Neural progenitor cell (in vitro differentiated cells): ENCODE data around the gene EIF6. TPM values are rescaled to one million over a fixed set of nuclear protein-coding genes. Genes with fewer than 3 reads are reported as not detected.

Experiments used
- DNase-seq: peaks from one replicate; pipeline ENCODE4 v3.0.0-alpha.2; 2016; ENCODE audit warnings: low spot score
- H2AFZ ChIP-seq: fragments of 200-600 bp; sonication (generic); replicated peaks from 2 replicates; pipeline ENCODE4 v1.6.1; 2016; ENCODE audit warnings: antibody characterized with exemption
- H3F3A ChIP-seq: fragments of 200-600 bp; sonication (generic); 2 replicates; pipeline ENCODE4 v1.6.1; 2016; ENCODE audit warnings: antibody characterized with exemption, low read depth
- H3K27ac ChIP-seq: fragments of 200-600 bp; sonication (generic); 2 replicates; pipeline ENCODE4 v1.5.1; 2016; ENCODE audit warnings: mild to moderate bottlenecking
- H3K27me3 ChIP-seq: fragments of 200-600 bp; sonication (generic); 2 replicates; pipeline ENCODE4 v1.6.1; 2016; ENCODE audit warnings: mild to moderate bottlenecking, moderate library complexity
- H3K36me3 ChIP-seq: fragments of 200-600 bp; sonication (generic); 2 replicates; pipeline ENCODE4 v1.5.1; 2016
- H3K4me1 ChIP-seq: fragments of 200-600 bp; sonication (generic); 2 replicates; pipeline ENCODE4 v1.6.1; 2016; ENCODE audit warnings: mixed run types
- H3K4me2 ChIP-seq: fragments of 200-600 bp; sonication (generic); 2 replicates; pipeline ENCODE4 v1.6.1; 2016
- H3K4me3 ChIP-seq: fragments of 200-600 bp; sonication (generic); 2 replicates; pipeline ENCODE4 v1.5.1; 2016
- H3K79me2 ChIP-seq: fragments of 200-600 bp; sonication (generic); 2 replicates; pipeline ENCODE4 v1.6.1; 2016; ENCODE audit warnings: low read depth
- H3K9ac ChIP-seq: fragments of 200-600 bp; sonication (generic); 2 replicates; pipeline ENCODE4 v1.6.1; 2016
- H3K9me3 ChIP-seq: fragments of 200-600 bp; sonication (generic); 2 replicates; pipeline ENCODE4 v1.5.1; 2016; ENCODE audit warnings: low read depth
- H4K20me1 ChIP-seq: fragments of 200-600 bp; sonication (generic); 2 replicates; pipeline ENCODE4 v1.6.1; 2016; ENCODE audit warnings: low read depth
- H3K27ac Mint-ChIP-seq: 3 replicates; pipeline ENCODE4 v1.8.0; 2021; ENCODE audit warnings: mixed read lengths
- H3K27me3 Mint-ChIP-seq: 2 replicates; pipeline ENCODE4 v1.8.0; 2022; ENCODE audit warnings: low read depth, mild to moderate bottlenecking, inconsistent platforms, moderate library complexity, mixed read lengths; ENCODE audit not compliant: insufficient read depth
- H3K36me3 Mint-ChIP-seq: 3 replicates; pipeline ENCODE4 v1.8.0; 2021; ENCODE audit warnings: mixed read lengths
- H3K4me1 Mint-ChIP-seq: 3 replicates; pipeline ENCODE4 v1.8.0; 2021; ENCODE audit warnings: mixed read lengths
- H3K4me3 Mint-ChIP-seq: 3 replicates; pipeline ENCODE4 v1.8.0; 2021; ENCODE audit warnings: mild to moderate bottlenecking, moderate library complexity, mixed read lengths
- H3K9me3 Mint-ChIP-seq: 3 replicates; pipeline ENCODE4 v1.8.0; 2020; ENCODE audit warnings: mixed read lengths
- EZH2 ChIP-seq: fragments of 200-600 bp; sonication (generic); IDR thresholded peaks from 2 replicates; pipeline ENCODE4 v1.6.1; 2017; ENCODE audit warnings: antibody characterized with exemption, mild to moderate bottlenecking, moderate library complexity
- EZH2phosphoT487 ChIP-seq: fragments of 200-600 bp; sonication (generic); IDR thresholded peaks from 2 replicates; pipeline ENCODE4 v1.6.1; 2017; ENCODE audit warnings: antibody characterized with exemption
- total RNA-seq: library from RNA; depleted of rRNA; stranded (reverse); fragments of >200 nt; gene quantifications from 2 replicates; pipeline ENCODE4 v1.2.3, GENCODE V29; 2015; ENCODE audit warnings: low replicate concordance
- TF ChIP-seq, protein P1 (sequence below): fragments of 200-600 bp; sonication (generic); IDR thresholded peaks from 2 replicates; pipeline ENCODE4 v1.5.1; 2017; ENCODE audit warnings: antibody characterized with exemption, mild to moderate bottlenecking

The EIF6 gene
- total RNA-seq, 1 donor from 2014 or later = 47.5 TPM

DNA sequence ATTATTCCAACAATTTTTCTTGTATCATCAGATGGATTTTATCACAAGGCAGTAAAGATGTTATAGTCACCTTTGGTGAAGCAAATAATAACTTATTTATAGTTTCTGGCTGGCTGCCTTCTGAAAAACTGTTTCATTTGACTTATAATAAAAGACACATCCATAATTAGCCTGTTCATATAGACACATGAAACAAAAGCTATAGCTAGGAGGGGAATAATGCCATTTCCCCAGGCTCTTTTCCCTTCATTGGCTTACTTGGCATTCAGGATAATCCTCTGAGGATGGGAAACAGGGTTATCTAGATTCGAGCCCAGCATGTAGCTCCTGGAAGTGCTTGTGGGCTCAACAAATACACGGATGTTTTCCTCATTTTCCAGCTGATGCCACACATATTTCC, 40.6 kb downstream of the EIF6 start:
- H3K27ac Mint-ChIP-seq = no peak overlapping the region
- Histone ChIP-seq H3K36me3 (no peaks in the 10 kb centered on the region), H3K4me2 (no peak overlapping the region), H3K9ac (no peak overlapping the region), H3K27me3 (no peaks in the 10 kb centered on the region), H3K4me3 (no peak overlapping the region), H3K27ac (no peak overlapping the region), H3K9me3 (no peaks in the 10 kb centered on the region), H4K20me1 (no peaks in the 10 kb centered on the region), H3F3A (no peaks in the 10 kb centered on the region), H2AFZ (no peak overlapping the region), H3K4me1 (no peaks in the 10 kb centered on the region), H3K79me2 (no peaks in the 10 kb centered on the region)
- no peak for DNase-seq
- no peaks in the 10 kb centered on the region for H3K9me3 Mint-ChIP-seq
- H3K27me3 Mint-ChIP-seq = peaks cover 2% of the 10 kb centered on the region
- peaks cover 5% of the 10 kb centered on the region for H3K4me1 Mint-ChIP-seq
- no peak for TF ChIP-seq EZH2
- no peak for TF ChIP-seq EZH2phosphoT487
- TF ChIP-seq, protein P1, sequence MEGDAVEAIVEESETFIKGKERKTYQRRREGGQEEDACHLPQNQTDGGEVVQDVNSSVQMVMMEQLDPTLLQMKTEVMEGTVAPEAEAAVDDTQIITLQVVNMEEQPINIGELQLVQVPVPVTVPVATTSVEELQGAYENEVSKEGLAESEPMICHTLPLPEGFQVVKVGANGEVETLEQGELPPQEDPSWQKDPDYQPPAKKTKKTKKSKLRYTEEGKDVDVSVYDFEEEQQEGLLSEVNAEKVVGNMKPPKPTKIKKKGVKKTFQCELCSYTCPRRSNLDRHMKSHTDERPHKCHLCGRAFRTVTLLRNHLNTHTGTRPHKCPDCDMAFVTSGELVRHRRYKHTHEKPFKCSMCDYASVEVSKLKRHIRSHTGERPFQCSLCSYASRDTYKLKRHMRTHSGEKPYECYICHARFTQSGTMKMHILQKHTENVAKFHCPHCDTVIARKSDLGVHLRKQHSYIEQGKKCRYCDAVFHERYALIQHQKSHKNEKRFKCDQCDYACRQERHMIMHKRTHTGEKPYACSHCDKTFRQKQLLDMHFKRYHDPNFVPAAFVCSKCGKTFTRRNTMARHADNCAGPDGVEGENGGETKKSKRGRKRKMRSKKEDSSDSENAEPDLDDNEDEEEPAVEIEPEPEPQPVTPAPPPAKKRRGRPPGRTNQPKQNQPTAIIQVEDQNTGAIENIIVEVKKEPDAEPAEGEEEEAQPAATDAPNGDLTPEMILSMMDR = no peak
- no peak overlapping the region for H3K4me3 Mint-ChIP-seq
- H3K36me3 Mint-ChIP-seq = no peaks in the 10 kb centered on the region

DNA sequence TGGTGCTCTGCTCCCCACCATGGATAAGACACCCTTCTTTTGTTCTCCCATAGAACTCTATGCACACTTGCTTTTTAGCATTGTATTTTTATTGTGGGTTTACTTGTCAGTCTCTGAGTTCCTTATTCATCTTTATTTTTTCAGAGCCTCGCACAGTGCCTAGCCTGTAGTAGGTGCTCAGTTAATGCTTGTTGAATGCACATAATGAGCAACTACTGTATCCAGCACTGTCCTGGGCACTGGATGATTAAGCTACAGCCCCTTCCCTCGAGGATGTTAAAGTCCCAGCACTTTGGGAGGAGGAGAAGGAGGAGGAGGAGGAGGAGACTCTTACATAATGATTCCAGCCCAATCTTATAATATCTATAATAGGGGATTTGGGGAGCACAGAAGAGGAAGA, 41.3 kb downstream of the EIF6 start:
- Histone ChIP-seq H3K79me2 (no peaks in the 10 kb centered on the region), H3K27me3 (no peaks in the 10 kb centered on the region), H3K9me3 (no peaks in the 10 kb centered on the region), H4K20me1 (no peaks in the 10 kb centered on the region), H3K27ac (no peak overlapping the region), H3F3A (no peaks in the 10 kb centered on the region), H3K4me3 (no peak overlapping the region), H3K4me2 (no peak overlapping the region), H3K4me1 (no peaks in the 10 kb centered on the region), H2AFZ (no peak overlapping the region), H3K36me3 (no peaks in the 10 kb centered on the region), H3K9ac (no peak overlapping the region)
- no peak overlapping the region for H3K27ac Mint-ChIP-seq
- H3K4me1 Mint-ChIP-seq = peaks cover 3% of the 10 kb centered on the region
- peaks cover 2% of the 10 kb centered on the region for H3K27me3 Mint-ChIP-seq
- no peaks in the 10 kb centered on the region for H3K9me3 Mint-ChIP-seq
- H3K36me3 Mint-ChIP-seq = no peaks in the 10 kb centered on the region
- TF ChIP-seq, protein P1 = no peak
- TF ChIP-seq EZH2 (no peak), EZH2phosphoT487 (no peak)
- no peak overlapping the region for H3K4me3 Mint-ChIP-seq
- no peak for DNase-seq

DNA sequence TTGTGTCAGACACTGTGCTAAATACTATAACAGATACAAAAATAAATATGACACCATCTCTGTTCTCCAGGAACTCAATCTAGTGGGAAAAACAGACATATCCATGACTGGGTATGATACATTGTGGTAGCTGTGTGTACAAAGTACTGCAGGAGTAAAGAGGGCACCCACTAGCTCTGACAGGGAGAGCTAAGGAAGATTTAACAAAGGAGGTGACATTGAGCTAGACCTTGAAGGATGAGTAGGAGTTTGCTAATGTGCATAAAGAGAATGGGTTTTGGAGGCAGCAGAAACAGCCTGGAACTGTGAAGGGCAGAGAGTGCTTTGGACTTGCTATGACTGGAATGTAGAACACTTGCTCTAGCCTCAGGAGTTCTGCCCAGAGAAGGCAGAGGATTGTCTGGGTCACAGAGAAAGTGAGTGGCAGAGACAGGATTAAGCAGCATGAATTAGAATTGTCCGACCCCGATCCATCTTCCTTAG, 43.7 kb downstream of the EIF6 start:
- no peaks in the 10 kb centered on the region for H4K20me1 ChIP-seq
- no peak overlapping the region for H3K4me3 ChIP-seq
- no peaks in the 10 kb centered on the region for H3K27me3 ChIP-seq
- no peaks in the 10 kb centered on the region for H3K79me2 ChIP-seq
- H3K9ac ChIP-seq = no peak overlapping the region
- H3K4me2 ChIP-seq = no peak overlapping the region
- Mint-ChIP-seq H3K27ac (no peak overlapping the region), H3K4me3 (no peak overlapping the region), H3K9me3 (no peaks in the 10 kb centered on the region), H3K36me3 (no peaks in the 10 kb centered on the region), H3K27me3 (peaks cover 3% of the 10 kb centered on the region), H3K4me1 (peaks cover 3% of the 10 kb centered on the region)
- H3K27ac ChIP-seq = no peak overlapping the region
- no peak for DNase-seq
- H3F3A ChIP-seq = no peaks in the 10 kb centered on the region
- H2AFZ ChIP-seq = no peak overlapping the region
- TF ChIP-seq EZH2phosphoT487 (no peak), EZH2 (no peak)
- TF ChIP-seq, protein P1 = no peak
- H3K36me3 ChIP-seq = no peaks in the 10 kb centered on the region
- H3K4me1 ChIP-seq = no peaks in the 10 kb centered on the region
- H3K9me3 ChIP-seq = no peaks in the 10 kb centered on the region
